Measurements from ENCODE around the gene DDX47. TPM values are rescaled to one million over a fixed set of nuclear protein-coding genes. Genes with fewer than 3 reads are reported as not detected.

DDX47 gene
- total and polyA plus RNA-seq, 2 experiments from 2014 or later, result 54.0 to 90.8 TPM

DNA sequence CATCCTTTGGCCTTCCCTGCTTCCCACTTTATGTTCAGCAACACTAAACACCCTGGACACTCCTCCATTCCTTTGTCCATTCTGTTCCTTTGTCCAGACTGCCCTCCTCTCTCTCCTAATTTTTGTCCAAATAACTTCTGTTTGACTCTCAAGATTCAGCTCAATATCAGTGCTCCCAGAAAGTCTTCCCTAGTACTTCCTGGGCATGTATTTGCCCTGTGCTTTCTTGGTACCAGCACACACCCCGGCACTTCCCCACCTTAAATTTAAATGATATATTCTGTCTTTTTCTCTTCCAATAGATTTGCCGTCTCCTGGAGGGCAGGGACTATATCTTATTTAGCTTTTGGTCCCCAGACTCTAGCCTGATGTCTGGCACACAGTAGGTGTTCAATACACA is 34.1 kb upstream of the DDX47 start:
- H3K4me2 ChIP-seq, result no peak overlapping the region
- H3F3A ChIP-seq (replicated peaks; ENCODE audit: low read depth), result no peaks in the 10 kb centered on the region
- peaks cover 3% of the 10 kb centered on the region for H3K27me3 Mint-ChIP-seq (ENCODE audit: insufficient read depth, low read depth, poor library complexity)
- H3K27ac ChIP-seq (ENCODE audit: low read depth), result no peak overlapping the region
- no peak overlapping the region for H3K27ac Mint-ChIP-seq
- no peaks in the 10 kb centered on the region for H4K20me1 ChIP-seq (replicated peaks; ENCODE audit: insufficient read depth)
- no peak overlapping the region for H3K4me3 ChIP-seq
- H3K36me3 ChIP-seq (ENCODE audit: insufficient read depth), result no peaks in the 10 kb centered on the region
- H2AFZ ChIP-seq, result no peak overlapping the region
- H3K4me3 Mint-ChIP-seq, result no peak overlapping the region
- TF ChIP-seq JUNB (IDR thresholded peaks at IDR 0.05; ENCODE audit: unreplicated experiment), result no peak
- no peaks in the 10 kb centered on the region for H3K79me2 ChIP-seq (replicated peaks; ENCODE audit: insufficient read depth)
- no peaks in the 10 kb centered on the region for H3K36me3 Mint-ChIP-seq (ENCODE audit: low read depth)
- H3K9me3 Mint-ChIP-seq, result no peaks in the 10 kb centered on the region
- ATAC-seq (no peak), DNase-seq (ENCODE audit: low spot score) (no peak)
- no peaks in the 10 kb centered on the region for H3K4me1 Mint-ChIP-seq
- peaks cover 3% of the 10 kb centered on the region; the same call in 1 of the 2 replicates for H3K9me2 ChIP-seq (ENCODE audit: insufficient read depth)
- H3K4me1 ChIP-seq (ENCODE audit: insufficient read depth), result no peaks in the 10 kb centered on the region
- H3K27me3 ChIP-seq (ENCODE audit: insufficient read depth), result no peaks in the 10 kb centered on the region

DNA sequence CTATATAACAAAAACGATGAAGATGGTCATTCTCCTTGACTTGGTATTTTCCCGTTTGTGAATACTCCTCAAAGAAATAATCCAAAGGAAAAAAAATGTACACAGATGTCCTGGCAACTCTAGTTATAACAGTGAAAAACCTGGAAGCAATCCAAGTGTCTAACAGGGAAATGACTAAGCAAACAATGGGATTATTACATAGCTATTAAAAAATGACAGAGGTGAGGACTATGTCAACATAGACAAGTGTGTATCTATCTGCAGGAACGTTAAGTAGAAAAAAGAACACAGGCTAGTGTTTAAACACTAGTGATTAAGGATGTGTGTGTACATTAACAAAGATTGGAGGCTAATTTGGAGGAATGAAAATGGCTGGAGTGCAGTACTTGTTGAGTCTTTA is 33.6 kb upstream of the DDX47 start:
- peaks cover 9% of the 10 kb centered on the region; the same call in 1 of the 2 replicates for H3K9me2 ChIP-seq (ENCODE audit: insufficient read depth)
- peaks cover 3% of the 10 kb centered on the region for H3K4me1 Mint-ChIP-seq
- H3K4me3 ChIP-seq, result no peak overlapping the region
- no peaks in the 10 kb centered on the region for H3K4me1 ChIP-seq (ENCODE audit: insufficient read depth)
- no peaks in the 10 kb centered on the region for H3K79me2 ChIP-seq (replicated peaks; ENCODE audit: insufficient read depth)
- H3K36me3 ChIP-seq (ENCODE audit: insufficient read depth), result no peaks in the 10 kb centered on the region
- DNase-seq (ENCODE audit: low spot score) (no peak), ATAC-seq (no peak)
- no peaks in the 10 kb centered on the region for H4K20me1 ChIP-seq (replicated peaks; ENCODE audit: insufficient read depth)
- no peaks in the 10 kb centered on the region for H3K27me3 ChIP-seq (ENCODE audit: insufficient read depth)
- TF ChIP-seq STAT1 (IDR thresholded peaks at IDR 0.05; ENCODE audit: unreplicated experiment) (no peak), ZNF331 (CRISPR knock-in tag; IDR thresholded peaks at IDR 0.05; ENCODE audit: low read depth) (no peak), NANOG (IDR thresholded peaks at IDR 0.05; ENCODE audit: borderline replicate concordance) (no peak), EZH2phosphoT487 (IDR thresholded peaks at IDR 0.05; ENCODE audit: unreplicated experiment) (no peak), CREB1 (CRISPR knock-in tag; IDR thresholded peaks at IDR 0.05; ENCODE audit: low read depth) (no peak), POLR2AphosphoS5 (IDR thresholded peaks at IDR 0.05; ENCODE audit: low read depth) (no peak), JUNB (IDR thresholded peaks at IDR 0.05; ENCODE audit: unreplicated experiment) (no peak)
- TF ChIP-seq, protein P1, sequence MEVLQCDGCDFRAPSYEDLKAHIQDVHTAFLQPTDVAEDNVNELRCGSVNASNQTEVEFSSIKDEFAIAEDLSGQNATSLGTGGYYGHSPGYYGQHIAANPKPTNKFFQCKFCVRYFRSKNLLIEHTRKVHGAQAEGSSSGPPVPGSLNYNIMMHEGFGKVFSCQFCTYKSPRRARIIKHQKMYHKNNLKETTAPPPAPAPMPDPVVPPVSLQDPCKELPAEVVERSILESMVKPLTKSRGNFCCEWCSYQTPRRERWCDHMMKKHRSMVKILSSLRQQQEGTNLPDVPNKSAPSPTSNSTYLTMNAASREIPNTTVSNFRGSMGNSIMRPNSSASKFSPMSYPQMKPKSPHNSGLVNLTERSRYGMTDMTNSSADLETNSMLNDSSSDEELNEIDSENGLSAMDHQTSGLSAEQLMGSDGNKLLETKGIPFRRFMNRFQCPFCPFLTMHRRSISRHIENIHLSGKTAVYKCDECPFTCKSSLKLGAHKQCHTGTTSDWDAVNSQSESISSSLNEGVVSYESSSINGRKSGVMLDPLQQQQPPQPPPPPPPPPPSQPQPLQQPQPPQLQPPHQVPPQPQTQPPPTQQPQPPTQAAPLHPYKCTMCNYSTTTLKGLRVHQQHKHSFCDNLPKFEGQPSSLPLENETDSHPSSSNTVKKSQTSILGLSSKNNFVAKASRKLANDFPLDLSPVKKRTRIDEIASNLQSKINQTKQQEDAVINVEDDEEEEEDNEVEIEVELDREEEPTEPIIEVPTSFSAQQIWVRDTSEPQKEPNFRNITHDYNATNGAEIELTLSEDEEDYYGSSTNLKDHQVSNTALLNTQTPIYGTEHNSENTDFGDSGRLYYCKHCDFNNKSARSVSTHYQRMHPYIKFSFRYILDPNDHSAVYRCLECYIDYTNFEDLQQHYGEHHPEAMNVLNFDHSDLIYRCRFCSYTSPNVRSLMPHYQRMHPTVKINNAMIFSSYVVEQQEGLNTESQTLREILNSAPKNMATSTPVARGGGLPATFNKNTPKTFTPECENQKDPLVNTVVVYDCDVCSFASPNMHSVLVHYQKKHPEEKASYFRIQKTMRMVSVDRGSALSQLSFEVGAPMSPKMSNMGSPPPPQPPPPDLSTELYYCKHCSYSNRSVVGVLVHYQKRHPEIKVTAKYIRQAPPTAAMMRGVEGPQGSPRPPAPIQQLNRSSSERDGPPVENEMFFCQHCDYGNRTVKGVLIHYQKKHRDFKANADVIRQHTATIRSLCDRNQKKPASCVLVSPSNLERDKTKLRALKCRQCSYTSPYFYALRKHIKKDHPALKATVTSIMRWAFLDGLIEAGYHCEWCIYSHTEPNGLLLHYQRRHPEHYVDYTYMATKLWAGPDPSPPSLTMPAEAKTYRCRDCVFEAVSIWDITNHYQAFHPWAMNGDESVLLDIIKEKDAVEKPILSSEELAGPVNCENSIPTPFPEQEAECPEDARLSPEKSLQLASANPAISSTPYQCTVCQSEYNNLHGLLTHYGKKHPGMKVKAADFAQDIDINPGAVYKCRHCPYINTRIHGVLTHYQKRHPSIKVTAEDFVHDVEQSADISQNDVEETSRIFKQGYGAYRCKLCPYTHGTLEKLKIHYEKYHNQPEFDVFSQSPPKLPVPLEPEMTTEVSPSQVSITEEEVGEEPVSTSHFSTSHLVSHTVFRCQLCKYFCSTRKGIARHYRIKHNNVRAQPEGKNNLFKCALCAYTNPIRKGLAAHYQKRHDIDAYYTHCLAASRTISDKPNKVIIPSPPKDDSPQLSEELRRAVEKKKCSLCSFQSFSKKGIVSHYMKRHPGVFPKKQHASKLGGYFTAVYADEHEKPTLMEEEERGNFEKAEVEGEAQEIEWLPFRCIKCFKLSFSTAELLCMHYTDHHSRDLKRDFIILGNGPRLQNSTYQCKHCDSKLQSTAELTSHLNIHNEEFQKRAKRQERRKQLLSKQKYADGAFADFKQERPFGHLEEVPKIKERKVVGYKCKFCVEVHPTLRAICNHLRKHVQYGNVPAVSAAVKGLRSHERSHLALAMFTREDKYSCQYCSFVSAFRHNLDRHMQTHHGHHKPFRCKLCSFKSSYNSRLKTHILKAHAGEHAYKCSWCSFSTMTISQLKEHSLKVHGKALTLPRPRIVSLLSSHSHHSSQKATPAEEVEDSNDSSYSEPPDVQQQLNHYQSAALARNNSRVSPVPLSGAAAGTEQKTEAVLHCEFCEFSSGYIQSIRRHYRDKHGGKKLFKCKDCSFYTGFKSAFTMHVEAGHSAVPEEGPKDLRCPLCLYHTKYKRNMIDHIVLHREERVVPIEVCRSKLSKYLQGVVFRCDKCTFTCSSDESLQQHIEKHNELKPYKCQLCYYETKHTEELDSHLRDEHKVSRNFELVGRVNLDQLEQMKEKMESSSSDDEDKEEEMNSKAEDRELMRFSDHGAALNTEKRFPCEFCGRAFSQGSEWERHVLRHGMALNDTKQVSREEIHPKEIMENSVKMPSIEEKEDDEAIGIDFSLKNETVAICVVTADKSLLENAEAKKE (CRISPR knock-in tag; IDR thresholded peaks at IDR 0.05), result no peak
- TF ChIP-seq, protein P2, sequence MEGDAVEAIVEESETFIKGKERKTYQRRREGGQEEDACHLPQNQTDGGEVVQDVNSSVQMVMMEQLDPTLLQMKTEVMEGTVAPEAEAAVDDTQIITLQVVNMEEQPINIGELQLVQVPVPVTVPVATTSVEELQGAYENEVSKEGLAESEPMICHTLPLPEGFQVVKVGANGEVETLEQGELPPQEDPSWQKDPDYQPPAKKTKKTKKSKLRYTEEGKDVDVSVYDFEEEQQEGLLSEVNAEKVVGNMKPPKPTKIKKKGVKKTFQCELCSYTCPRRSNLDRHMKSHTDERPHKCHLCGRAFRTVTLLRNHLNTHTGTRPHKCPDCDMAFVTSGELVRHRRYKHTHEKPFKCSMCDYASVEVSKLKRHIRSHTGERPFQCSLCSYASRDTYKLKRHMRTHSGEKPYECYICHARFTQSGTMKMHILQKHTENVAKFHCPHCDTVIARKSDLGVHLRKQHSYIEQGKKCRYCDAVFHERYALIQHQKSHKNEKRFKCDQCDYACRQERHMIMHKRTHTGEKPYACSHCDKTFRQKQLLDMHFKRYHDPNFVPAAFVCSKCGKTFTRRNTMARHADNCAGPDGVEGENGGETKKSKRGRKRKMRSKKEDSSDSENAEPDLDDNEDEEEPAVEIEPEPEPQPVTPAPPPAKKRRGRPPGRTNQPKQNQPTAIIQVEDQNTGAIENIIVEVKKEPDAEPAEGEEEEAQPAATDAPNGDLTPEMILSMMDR (conservative IDR thresholded peaks at IDR 0.05; ENCODE audit: low read depth in 2 of 2), result no peak
- TF ChIP-seq, protein P3, sequence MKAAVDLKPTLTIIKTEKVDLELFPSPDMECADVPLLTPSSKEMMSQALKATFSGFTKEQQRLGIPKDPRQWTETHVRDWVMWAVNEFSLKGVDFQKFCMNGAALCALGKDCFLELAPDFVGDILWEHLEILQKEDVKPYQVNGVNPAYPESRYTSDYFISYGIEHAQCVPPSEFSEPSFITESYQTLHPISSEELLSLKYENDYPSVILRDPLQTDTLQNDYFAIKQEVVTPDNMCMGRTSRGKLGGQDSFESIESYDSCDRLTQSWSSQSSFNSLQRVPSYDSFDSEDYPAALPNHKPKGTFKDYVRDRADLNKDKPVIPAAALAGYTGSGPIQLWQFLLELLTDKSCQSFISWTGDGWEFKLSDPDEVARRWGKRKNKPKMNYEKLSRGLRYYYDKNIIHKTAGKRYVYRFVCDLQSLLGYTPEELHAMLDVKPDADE (IDR thresholded peaks at IDR 0.05), result no peak
- peaks cover 3% of the 10 kb centered on the region for H3K27me3 Mint-ChIP-seq (ENCODE audit: insufficient read depth, low read depth, poor library complexity)
- no peak overlapping the region for H2AFZ ChIP-seq
- no peak overlapping the region for H3K4me3 Mint-ChIP-seq
- no peak overlapping the region for H3K4me2 ChIP-seq
- no peak overlapping the region for H3K27ac Mint-ChIP-seq
- H3K9me3 Mint-ChIP-seq, result no peaks in the 10 kb centered on the region
- no peak overlapping the region for H3K27ac ChIP-seq (ENCODE audit: low read depth)
- H3F3A ChIP-seq (replicated peaks; ENCODE audit: low read depth), result no peaks in the 10 kb centered on the region
- H3K36me3 Mint-ChIP-seq (ENCODE audit: low read depth), result no peaks in the 10 kb centered on the region

All from GM23338 (cell line).